ENCODE data around the gene RENBP.

- TF ChIP-seq EZH2 (IDR thresholded peaks at IDR 0.05) = no peak
- TF ChIP-seq POLR2AphosphoS5 (IDR thresholded peaks at IDR 0.05; ENCODE audit: borderline replicate concordance, low read depth, low read length) = no peak
- no peak for TF ChIP-seq FOXP2 (optimal IDR thresholded peaks at IDR 0.05; ENCODE audit: control extremely low read depth, extremely low read length, insufficient read depth)
Observed at GRCh38 chrX:153969904-153970356, 25.5 kb upstream of the RENBP start.
